K562 treated with DMSO at 1 percent for 48 hours (cell line): ENCODE data around the gene TRPM4. TPM values are rescaled to one million over a fixed set of nuclear protein-coding genes. Genes with fewer than 3 reads are reported as not detected.

Experiments
- total RNA-seq: library from RNA; unstranded; fragments of 300-600 nt; gene quantifications from 2 replicates; pipeline ENCODE4 v1.2.3, GENCODE V29; 2022; ENCODE audit warnings: low replicate concordance; ENCODE audit errors: extremely low read depth

The TRPM4 gene
- 127 TPM in 1 of 2 replicates, not detected in the other for total RNA-seq

DNA sequence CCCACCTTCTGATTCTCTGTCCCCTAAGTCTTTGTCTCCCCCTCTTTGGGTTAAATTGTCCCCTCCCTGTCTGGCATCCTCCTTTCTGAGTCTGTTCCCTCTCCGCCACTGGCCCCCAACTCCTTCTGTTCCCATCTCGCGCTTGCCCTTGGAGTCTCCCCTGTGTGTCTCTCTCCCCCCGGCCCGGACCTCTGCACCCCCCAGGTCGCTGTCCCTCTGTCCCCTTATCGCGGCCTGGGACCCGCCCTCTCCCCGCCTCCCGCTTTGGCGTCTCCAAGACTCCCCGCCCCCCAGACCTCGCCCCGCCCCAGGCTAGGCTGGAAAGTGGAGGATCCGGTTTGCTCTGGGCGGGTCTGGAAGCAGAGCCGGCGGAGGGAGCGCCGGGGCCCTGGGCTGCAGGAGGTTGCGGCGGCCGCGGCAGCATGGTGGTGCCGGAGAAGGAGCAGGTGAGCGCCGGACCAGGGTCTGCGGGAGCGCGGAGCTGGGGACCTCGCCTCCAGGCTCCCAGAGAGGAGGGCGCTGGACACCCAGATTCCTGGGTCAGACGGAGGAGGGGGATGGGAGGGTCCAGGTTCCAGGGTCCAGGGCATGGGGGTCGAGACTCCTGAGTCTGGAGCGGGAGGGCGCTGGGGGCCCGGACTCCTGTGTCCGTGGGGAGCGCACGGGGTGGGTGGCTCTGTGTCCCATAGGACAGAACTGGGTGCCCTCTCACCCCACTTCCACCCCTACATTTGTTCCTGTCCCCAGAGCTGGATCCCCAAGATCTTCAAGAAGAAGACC lies at the start of gene TRPM4:
Gene TRPM4, plus strand, starts transcription at position 348 of the 780 bp plus-strand sequence. Its CDS starts 75 bp downstream, at position 423.

DNA sequence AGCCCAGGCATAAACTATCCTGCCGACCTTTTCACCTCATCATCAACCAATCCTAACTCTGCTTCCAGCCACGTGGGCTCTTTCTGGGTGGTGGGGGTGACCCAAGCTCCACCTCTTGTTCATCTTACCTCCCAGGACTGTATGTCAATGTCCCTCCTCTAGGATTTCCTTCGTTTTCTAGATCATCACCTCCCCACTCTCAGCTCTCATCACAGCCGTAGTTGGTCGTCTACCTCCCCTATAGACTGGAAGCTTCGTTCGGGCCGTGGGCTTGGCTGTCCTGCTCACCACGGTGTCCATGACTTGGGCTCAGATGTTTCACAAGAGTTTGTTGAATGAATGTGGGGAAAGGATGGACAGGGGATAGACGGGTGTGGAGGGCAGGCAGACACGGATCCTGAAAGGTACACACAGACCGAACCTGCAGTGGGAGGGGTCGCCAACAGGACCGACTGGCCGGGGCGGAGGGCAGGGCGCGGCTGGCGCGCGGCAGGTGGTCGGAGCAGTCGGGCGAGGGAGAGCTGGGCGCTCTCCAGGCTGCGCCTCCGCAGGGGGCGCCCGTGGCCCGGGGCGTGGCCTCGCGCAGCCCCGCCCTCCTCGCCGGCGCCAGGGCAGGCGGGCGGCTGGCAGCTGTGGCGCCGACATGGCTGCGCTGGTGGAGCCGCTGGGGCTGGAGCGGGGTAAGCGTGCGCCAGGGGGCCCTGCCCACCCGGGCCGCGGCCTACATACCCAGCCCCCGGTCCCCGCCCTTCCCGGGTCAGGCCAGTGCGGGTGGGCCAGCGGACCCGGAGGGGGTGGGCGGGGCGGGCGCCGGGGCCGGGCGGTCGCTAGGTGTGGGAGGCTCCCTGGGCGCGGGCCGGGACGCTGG lies 43.6 kb upstream of the TRPM4 start, which contains the start of gene LIN7B:
Gene LIN7B, plus strand, starts transcription at position 609 of the 868 bp plus-strand sequence. Its CDS starts 35 bp downstream, at position 644.

DNA sequence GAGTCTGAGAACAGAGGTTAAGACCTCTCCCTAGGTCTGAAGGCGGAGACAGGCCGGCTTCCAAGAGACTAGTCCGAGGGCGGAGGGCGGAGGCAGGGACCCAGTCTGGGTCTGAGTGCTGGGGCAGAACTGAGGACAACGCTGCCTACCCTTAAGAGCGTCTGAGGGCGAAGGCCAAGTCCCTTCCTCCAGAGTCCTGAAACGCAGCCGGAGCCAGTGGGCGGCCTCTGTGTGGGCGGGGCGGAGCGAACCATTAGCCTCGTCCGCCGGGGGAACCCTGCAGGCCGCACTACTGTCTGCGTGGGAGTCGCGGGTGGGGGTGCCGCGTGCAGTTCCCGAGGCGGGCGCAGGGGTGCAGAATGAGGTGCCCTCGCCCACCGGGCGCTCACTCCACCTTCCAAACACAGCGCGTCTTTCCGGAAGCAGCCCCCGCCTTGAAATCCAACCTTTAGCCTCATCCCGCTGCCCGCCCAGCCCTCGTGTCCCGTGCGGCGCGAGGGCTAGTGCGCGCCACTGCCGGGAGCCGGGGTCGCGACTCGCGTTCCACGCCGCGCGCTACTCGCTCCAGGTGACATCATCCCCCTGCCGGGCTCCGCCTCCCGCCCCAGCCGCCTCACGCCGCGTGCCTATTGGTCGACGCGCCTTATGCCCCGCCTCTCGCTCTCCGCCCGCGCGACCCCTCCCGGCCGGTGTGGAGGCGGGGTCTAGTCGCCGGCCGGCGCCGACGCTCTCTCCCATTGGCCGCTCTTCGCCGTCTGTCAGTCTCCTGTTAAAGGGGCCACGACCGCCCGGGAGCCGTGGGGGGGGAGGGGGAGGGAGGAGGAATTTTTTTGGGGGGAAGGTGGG lies 38.8 kb upstream of the TRPM4 start, which contains the start of gene C19orf73:
Gene C19orf73, minus strand, starts transcription at position 579 of the 846 bp plus-strand sequence. Its CDS starts 121 bp downstream, at position 458.

DNA sequence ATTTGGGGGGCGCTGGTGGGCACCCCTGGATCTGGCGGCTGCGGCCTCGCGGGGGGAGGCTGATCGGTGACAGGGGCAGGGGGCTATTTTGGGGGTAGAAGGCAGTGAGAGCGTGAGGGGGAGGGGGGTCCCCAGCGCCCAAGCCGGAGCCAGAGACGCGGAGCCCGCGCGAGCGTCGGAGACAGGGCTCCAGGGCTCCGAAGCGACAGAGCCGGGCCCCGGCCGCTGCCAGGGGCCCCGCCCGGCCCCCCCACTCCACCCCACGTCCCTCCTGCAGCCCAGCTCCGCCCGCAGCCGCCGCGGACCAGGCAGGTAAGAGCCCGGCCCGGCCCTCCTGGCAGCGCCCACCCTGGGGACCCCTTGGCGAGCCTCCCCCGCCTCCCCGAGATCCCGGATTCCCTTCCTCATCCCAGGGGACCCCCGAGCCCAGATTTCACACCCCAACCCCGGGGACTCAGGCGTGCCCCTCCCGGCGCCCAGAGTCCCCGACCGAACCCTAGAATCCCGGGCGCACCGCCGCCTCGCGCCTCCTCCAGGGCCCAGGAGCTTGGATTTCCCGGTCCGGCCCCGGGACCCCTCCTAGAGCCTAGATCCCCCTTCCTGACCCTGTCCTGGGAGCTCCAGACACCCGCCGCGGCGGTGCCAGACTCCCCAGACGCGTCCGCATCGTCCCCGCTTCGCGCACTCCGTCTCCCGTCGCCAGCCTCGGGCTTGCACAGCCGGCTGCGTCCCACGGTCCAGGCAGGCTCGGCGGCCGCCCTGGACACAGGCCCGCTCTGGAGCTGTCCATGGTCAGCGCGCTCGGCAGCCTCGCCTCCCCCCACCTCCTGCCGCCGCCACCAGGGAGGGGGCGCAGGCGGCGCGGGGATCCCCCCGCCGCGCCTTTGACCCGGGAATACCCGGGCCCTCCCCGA lies 37.9 kb upstream of the TRPM4 start, which contains the start of gene PPFIA3:
Gene PPFIA3, plus strand, starts transcription at position 134 of the 914 bp plus-strand sequence. CDS start 8,330 bp downstream, outside the sequence.

DNA sequence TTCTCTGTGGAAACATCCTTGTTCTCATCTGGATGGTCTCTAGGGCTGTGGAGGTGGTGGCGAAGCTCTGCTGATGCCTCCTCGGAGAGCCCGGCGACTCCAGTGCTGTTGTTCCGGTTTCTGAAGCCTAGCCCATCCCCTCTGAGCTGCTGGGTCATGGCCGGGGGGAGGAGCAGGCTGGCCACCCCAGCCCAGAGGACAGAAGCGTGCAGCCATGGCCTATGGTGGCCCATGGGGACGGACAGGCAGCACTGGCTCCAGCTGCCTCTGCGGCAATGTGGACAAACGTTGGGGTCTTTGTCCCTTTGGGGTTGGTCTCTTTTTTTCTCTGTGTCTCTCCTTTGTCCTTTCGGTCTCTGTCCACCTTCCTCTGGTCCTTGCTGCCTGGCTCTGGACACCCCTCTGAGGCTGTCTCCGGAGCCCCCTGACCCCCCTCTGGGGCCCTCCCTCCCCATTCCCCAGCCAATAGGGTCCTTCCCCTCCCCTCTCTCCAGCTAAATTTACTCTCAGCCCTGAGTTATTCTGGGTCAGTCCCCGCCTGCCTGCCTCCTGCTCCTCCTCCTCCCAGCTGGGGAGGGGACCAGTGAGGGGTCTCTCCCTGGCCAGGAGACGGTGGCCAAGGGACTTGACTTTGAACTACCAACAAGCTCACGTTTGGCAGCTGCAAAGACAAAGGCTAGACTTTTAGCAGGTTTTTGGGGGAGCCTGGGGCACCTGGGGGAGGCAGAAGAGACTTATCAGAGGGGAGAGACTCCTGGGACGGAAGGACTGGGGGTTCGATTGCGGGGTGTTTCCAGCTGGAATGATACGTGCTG lies 2.4 kb upstream of the TRPM4 start, which contains the start of gene HRC:
Gene HRC, minus strand, starts transcription at position 392 of the 815 bp plus-strand sequence. Its CDS starts 159 bp downstream, at position 233.

Other genes starting within 250 kb of the TRPM4 start
- not detected in 2 replicates for gene DHDH, start 224.1 kb upstream of the TRPM4 start, total RNA-seq
- not detected in 2 replicates for gene BAX, start 202.9 kb upstream of the TRPM4 start, total RNA-seq
- gene FTL, start 192.5 kb upstream of the TRPM4 start, total RNA-seq, result 5,393 and 6,511 TPM in 2 replicates
- gene GYS1, start 164.5 kb upstream of the TRPM4 start, total RNA-seq, result 109 TPM in 1 of 2 replicates, not detected in the other
- not detected in 2 replicates for gene RUVBL2, start 163.9 kb upstream of the TRPM4 start, total RNA-seq
- gene LHB, start 140.7 kb upstream of the TRPM4 start, total RNA-seq, result not detected in 2 replicates
- not detected in 2 replicates for gene CGB3, start 133.5 kb upstream of the TRPM4 start, total RNA-seq
- not detected in 2 replicates for gene CGB2, start 125.9 kb upstream of the TRPM4 start, total RNA-seq
- not detected in 2 replicates for gene CGB1, start 120.9 kb upstream of the TRPM4 start, total RNA-seq
- not detected in 2 replicates for gene CGB5, start 113.9 kb upstream of the TRPM4 start, total RNA-seq
- gene CGB8, start 108.7 kb upstream of the TRPM4 start, total RNA-seq, result not detected in 2 replicates
- gene CGB7, start 100.0 kb upstream of the TRPM4 start, total RNA-seq, result not detected in 2 replicates
- not detected in 2 replicates for gene NTF4, start 93.0 kb upstream of the TRPM4 start, total RNA-seq
- not detected in 2 replicates for gene KCNA7, start 85.1 kb upstream of the TRPM4 start, total RNA-seq
- gene SNRNP70, start 72.3 kb upstream of the TRPM4 start, total RNA-seq, result not detected in 2 replicates
- gene LIN7B, start 43.4 kb upstream of the TRPM4 start, total RNA-seq, result not detected in 2 replicates
- not detected in 2 replicates for gene C19orf73, start 38.6 kb upstream of the TRPM4 start, total RNA-seq
- not detected in 2 replicates for gene PPFIA3, start 38.2 kb upstream of the TRPM4 start, total RNA-seq
- gene HRC, start 2.4 kb upstream of the TRPM4 start, total RNA-seq, result not detected in 2 replicates
- gene SLC6A16, start 167.4 kb downstream of the TRPM4 start, total RNA-seq, result not detected in 2 replicates
- not detected in 2 replicates for gene CD37, start 177.6 kb downstream of the TRPM4 start, total RNA-seq
- gene TEAD2, start 204.6 kb downstream of the TRPM4 start, total RNA-seq, result not detected in 2 replicates
- not detected in 2 replicates for gene DKKL1, start 206.1 kb downstream of the TRPM4 start, total RNA-seq
- gene KASH5, start 230.5 kb downstream of the TRPM4 start, total RNA-seq, result not detected in 2 replicates